A673 (cell line): ENCODE data around the gene GAB1.

ENCODE experiments used
- EZH2 ChIP-seq: fragments of 200-600 bp; sonication (generic); IDR thresholded peaks from 2 replicates; pipeline ENCODE4 v1.6.1; 2017; ENCODE audit warnings: borderline replicate concordance, low read depth, mild to moderate bottlenecking, mixed read lengths, antibody characterized with exemption, low read length; ENCODE audit not compliant: poor library complexity, severe bottlenecking
- TF ChIP-seq, protein P1 (sequence below): fragments of 300-800, 200-600 bp; sonication (generic); conservative IDR thresholded peaks from 2 replicates; pipeline ENCODE4 v1.5.1; 2017; ENCODE audit warnings: low read depth, mild to moderate bottlenecking, antibody characterized with exemption, low read length, moderate library complexity, mixed read lengths

DNA sequence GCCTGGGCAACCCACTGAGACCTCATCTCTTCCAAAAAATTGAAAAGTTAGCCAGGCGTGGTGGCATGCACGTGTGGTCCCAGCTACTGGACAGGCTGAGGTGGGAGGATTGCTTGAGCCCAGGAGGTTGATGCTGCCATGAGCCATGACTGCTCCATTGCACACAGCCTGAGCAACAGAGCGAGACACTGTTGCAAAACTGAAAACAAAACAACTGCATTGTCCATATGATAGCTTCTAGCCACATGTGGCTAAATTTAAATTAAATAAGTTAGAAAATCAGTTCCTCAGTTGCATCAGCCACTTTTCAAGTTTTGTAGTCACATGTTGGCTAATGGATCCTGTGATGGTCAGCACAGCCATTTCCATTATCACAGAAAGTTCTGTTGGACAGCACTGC, 67.9 kb downstream of the GAB1 start:
- TF ChIP-seq, protein P1, sequence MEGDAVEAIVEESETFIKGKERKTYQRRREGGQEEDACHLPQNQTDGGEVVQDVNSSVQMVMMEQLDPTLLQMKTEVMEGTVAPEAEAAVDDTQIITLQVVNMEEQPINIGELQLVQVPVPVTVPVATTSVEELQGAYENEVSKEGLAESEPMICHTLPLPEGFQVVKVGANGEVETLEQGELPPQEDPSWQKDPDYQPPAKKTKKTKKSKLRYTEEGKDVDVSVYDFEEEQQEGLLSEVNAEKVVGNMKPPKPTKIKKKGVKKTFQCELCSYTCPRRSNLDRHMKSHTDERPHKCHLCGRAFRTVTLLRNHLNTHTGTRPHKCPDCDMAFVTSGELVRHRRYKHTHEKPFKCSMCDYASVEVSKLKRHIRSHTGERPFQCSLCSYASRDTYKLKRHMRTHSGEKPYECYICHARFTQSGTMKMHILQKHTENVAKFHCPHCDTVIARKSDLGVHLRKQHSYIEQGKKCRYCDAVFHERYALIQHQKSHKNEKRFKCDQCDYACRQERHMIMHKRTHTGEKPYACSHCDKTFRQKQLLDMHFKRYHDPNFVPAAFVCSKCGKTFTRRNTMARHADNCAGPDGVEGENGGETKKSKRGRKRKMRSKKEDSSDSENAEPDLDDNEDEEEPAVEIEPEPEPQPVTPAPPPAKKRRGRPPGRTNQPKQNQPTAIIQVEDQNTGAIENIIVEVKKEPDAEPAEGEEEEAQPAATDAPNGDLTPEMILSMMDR = no peak
- no peak for TF ChIP-seq EZH2
